ENCODE data around the gene CDC42EP4. TPM values are rescaled to one million over a fixed set of nuclear protein-coding genes. Genes with fewer than 3 reads are reported as not detected.

Gene CDC42EP4
- total RNA-seq, 2 experiments from 2014 or later, result not detected

DNA sequence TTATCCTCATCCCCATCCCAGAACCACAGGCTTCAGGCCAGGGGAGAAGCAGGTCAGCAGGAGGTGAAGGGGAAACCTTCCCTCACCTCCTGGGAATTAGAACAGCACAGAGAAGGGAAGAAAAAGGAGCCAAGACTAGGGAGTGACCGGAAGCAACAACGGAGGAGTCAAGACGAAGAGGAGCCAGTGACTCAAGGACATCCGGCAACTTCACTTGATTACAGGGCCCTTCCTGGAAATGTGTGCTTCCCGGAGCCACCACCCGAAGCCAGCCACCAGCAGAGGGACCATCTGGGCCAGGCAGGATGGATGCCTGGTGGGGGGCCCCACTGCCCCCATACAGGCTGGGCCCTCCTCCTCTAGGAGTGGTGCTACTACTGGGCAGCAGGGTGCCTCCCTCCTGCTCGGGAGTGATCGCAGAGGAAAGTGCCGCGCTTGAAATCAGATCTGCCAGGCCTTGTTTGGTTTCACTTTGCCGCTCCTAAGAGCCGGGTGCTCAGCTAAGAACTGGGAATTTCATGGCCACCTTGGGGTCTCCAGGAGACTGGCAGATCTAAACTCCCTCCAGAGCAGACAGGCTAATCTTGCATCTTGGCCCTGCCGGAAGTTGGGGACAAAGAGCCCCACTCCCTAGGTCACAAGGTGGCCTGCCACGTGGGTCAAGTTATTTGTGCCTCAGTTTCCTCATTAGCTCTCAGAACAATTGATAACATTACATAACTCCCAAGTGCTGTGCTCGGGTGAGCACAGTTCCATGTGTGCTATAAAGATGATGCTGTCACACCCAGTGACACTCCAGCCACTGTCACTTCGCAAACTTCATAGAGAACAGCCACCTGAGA lies 6.6 kb downstream of the CDC42EP4 start:
- Histone ChIP-seq H3K27ac (ENCODE audit: low read depth, low read length, poor library complexity, severe bottlenecking) (no peak overlapping the region), H4K20me1 (ENCODE audit: insufficient read depth, low read length) (no peaks in the 10 kb centered on the region), H3K4me3 (ENCODE audit: low read depth, low read length, poor library complexity, severe bottlenecking) (no peak overlapping the region), H3K9me3 (ENCODE audit: low read length) (no peaks in the 10 kb centered on the region), H3K4me2 (ENCODE audit: low read length) (no peak overlapping the region), H3K4me1 (ENCODE audit: insufficient read depth, low read length, poor library complexity, severe bottlenecking) (no peaks in the 10 kb centered on the region), H3K79me2 (ENCODE audit: insufficient read depth, low read depth, low read length) (no peaks in the 10 kb centered on the region), H3K9me2 (ENCODE audit: insufficient read depth, low read length) (no peaks in the 10 kb centered on the region), H3K36me3 (ENCODE audit: insufficient read depth, low read length) (no peaks in the 10 kb centered on the region), H2AFZ (ENCODE audit: low read length) (no peak overlapping the region)
- intact Hi-C loops (cut with micrococcal nuclease; ENCODE audit: unreplicated experiment), result no loop called here
- ChIA-PET POLR2A (no interaction called here), CTCF (ENCODE audit: unreplicated experiment) (no interaction called here)
- no peak for TF ChIP-seq EZH2phosphoT487 (IDR thresholded peaks at IDR 0.05; ENCODE audit: borderline replicate concordance, low read depth, low read length)
- TF ChIP-seq, protein P1, sequence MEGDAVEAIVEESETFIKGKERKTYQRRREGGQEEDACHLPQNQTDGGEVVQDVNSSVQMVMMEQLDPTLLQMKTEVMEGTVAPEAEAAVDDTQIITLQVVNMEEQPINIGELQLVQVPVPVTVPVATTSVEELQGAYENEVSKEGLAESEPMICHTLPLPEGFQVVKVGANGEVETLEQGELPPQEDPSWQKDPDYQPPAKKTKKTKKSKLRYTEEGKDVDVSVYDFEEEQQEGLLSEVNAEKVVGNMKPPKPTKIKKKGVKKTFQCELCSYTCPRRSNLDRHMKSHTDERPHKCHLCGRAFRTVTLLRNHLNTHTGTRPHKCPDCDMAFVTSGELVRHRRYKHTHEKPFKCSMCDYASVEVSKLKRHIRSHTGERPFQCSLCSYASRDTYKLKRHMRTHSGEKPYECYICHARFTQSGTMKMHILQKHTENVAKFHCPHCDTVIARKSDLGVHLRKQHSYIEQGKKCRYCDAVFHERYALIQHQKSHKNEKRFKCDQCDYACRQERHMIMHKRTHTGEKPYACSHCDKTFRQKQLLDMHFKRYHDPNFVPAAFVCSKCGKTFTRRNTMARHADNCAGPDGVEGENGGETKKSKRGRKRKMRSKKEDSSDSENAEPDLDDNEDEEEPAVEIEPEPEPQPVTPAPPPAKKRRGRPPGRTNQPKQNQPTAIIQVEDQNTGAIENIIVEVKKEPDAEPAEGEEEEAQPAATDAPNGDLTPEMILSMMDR (conservative IDR thresholded peaks at IDR 0.05; ENCODE audit: low read length), result no peak
- DNase-seq (ENCODE audit: low spot score), result no peak
- no TSS peak for BruUV-seq (replicated peaks)

DNA sequence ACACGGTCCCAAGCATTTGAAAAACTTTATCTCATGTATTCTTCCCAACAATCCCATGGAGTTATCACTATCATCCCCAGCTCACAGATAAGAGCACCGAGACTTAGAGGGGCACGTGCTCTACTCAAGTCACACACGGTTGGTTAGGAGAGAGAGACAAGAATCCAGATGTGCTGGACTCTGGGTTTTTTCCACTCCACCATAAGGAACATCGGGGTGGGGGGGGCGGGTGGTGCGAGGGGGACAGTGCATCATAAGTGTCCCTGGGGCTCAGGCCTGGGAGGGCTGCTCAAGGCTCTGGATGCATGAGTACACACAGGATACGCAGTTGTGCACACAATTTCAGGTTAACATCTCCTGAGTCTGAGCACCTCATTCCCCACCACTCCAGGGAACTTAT lies 7.4 kb downstream of the CDC42EP4 start:
- no peaks in the 10 kb centered on the region for H3K9me3 ChIP-seq (ENCODE audit: low read length)
- H3K79me2 ChIP-seq (ENCODE audit: insufficient read depth, low read depth, low read length), result no peaks in the 10 kb centered on the region
- intact Hi-C loops (cut with micrococcal nuclease; ENCODE audit: unreplicated experiment), result no loop called here
- H2AFZ ChIP-seq (ENCODE audit: low read length), result no peak overlapping the region
- ChIA-PET CTCF (ENCODE audit: unreplicated experiment) (no interaction called here), POLR2A (interaction anchor here (0.6 to 0.7 kb wide), 2 partner anchors 16 to 576 kb away, joined by 3 read pairs; no protein-coding TSS in a partner anchor)
- no peak overlapping the region for H3K4me3 ChIP-seq (ENCODE audit: low read depth, low read length, poor library complexity, severe bottlenecking)
- DNase-seq (ENCODE audit: low spot score), result no peak
- BruUV-seq (replicated peaks), result no TSS peak
- H3K9me2 ChIP-seq (ENCODE audit: insufficient read depth, low read length), result no peaks in the 10 kb centered on the region
- TF ChIP-seq EZH2phosphoT487 (IDR thresholded peaks at IDR 0.05; ENCODE audit: borderline replicate concordance, low read depth, low read length), result no peak
- TF ChIP-seq, protein P1 (conservative IDR thresholded peaks at IDR 0.05; ENCODE audit: low read length), result no peak
- H3K27ac ChIP-seq (ENCODE audit: low read depth, low read length, poor library complexity, severe bottlenecking), result no peak overlapping the region
- H4K20me1 ChIP-seq (ENCODE audit: insufficient read depth, low read length), result no peaks in the 10 kb centered on the region
- no peak overlapping the region for H3K4me2 ChIP-seq (ENCODE audit: low read length)
- no peaks in the 10 kb centered on the region for H3K36me3 ChIP-seq (ENCODE audit: insufficient read depth, low read length)
- H3K4me1 ChIP-seq (ENCODE audit: insufficient read depth, low read length, poor library complexity, severe bottlenecking), result no peaks in the 10 kb centered on the region

DNA sequence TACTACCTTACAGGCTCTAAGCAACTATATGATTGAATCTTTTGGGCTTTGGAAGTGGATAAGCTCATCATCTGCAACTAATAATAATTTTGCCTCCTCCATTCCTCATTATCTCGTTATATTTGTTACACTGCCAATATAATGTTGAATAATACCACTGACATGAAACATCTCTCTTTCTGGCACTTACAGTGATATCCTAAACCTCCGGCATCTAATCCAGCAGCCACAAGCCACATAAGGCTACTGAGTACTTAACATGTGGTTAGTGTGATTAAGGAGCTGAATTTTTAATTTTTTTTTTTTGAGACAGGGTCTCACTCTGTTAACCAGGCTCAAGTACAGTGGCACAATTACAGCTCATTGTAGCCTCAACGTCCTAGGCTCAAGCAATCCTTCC lies 9.6 kb downstream of the CDC42EP4 start:
- no peak overlapping the region for H2AFZ ChIP-seq (ENCODE audit: low read length)
- H3K27ac ChIP-seq (ENCODE audit: low read depth, low read length, poor library complexity, severe bottlenecking), result no peak overlapping the region
- BruUV-seq (replicated peaks), result no TSS peak
- no peak for TF ChIP-seq EZH2phosphoT487 (IDR thresholded peaks at IDR 0.05; ENCODE audit: borderline replicate concordance, low read depth, low read length)
- H3K9me2 ChIP-seq (ENCODE audit: insufficient read depth, low read length), result no peaks in the 10 kb centered on the region
- no peaks in the 10 kb centered on the region for H3K4me1 ChIP-seq (ENCODE audit: insufficient read depth, low read length, poor library complexity, severe bottlenecking)
- H3K9me3 ChIP-seq (ENCODE audit: low read length), result no peaks in the 10 kb centered on the region
- no peaks in the 10 kb centered on the region for H3K36me3 ChIP-seq (ENCODE audit: insufficient read depth, low read length)
- no peak for DNase-seq (ENCODE audit: low spot score)
- H4K20me1 ChIP-seq (ENCODE audit: insufficient read depth, low read length), result no peaks in the 10 kb centered on the region
- no peak overlapping the region for H3K4me2 ChIP-seq (ENCODE audit: low read length)
- no peaks in the 10 kb centered on the region for H3K79me2 ChIP-seq (ENCODE audit: insufficient read depth, low read depth, low read length)
- POLR2A ChIA-PET, result no interaction called here
- CTCF ChIA-PET (ENCODE audit: unreplicated experiment), result interaction anchor here (0.6 kb wide), 1 partner anchor 1103 kb away, joined by 3 read pairs; no protein-coding TSS in a partner anchor
- H3K4me3 ChIP-seq (ENCODE audit: low read depth, low read length, poor library complexity, severe bottlenecking), result no peak overlapping the region
- intact Hi-C loops (cut with micrococcal nuclease; ENCODE audit: unreplicated experiment), result no loop called here
